Measurements from ENCODE around the gene STAG3. TPM values are rescaled to one million over a fixed set of nuclear protein-coding genes. Genes with fewer than 3 reads are reported as not detected.
A peak's percentile ranks its signal among the peaks of the same experiment; 100 is the strongest.
"Not testable (repeated sequence)": the region's sequence is repeated elsewhere in the genome, so short reads cannot be mapped to it uniquely, and the experiment has no call there.

Gene STAG3
- polyA plus RNA-seq, 1 donor: 15.6 TPM

- no peak for DNase-seq
- peaks cover 12% of the 10 kb centered on the region for H3K9me3 ChIP-seq (ENCODE audit: control insufficient read depth, low read depth, low read length)
- no CpG with 5 or more reads among the region's 5 CpGs for WGBS (ENCODE audit: insufficient coverage, low lambda C conversion rate)
- H3K36me3 ChIP-seq (ENCODE audit: control insufficient read depth, insufficient read depth, low read length): no peaks in the 10 kb centered on the region
- peaks cover 14% of the 10 kb centered on the region for H3K4me1 ChIP-seq (ENCODE audit: control insufficient read depth, insufficient read depth, low read length)
- no peak overlapping the region for H3K4me3 ChIP-seq (ENCODE audit: low read length)
- no peak overlapping the region for H3K27ac ChIP-seq (ENCODE audit: low read length)
- peaks cover 39% of the 10 kb centered on the region for H3K27me3 ChIP-seq (ENCODE audit: control insufficient read depth, insufficient read depth, low read length)
These were observed 3.1 kb upstream of the STAG3 start for GRCh38 chr7:100174582-100174981.

GRCh38 chr7:100175296-100175935 lies 2.3 kb upstream of the STAG3 start:
- H3K36me3 ChIP-seq (ENCODE audit: control insufficient read depth, insufficient read depth, low read length): no peaks in the 10 kb centered on the region
- peaks cover 14% of the 10 kb centered on the region for H3K4me1 ChIP-seq (ENCODE audit: control insufficient read depth, insufficient read depth, low read length)
- WGBS (ENCODE audit: insufficient coverage, low lambda C conversion rate): no CpG with 5 or more reads among the region's 14 CpGs
- peaks cover 12% of the 10 kb centered on the region for H3K9me3 ChIP-seq (ENCODE audit: control insufficient read depth, low read depth, low read length)
- H3K4me3 ChIP-seq (ENCODE audit: low read length): no peak overlapping the region
- peaks cover 33% of the 10 kb centered on the region for H3K27me3 ChIP-seq (ENCODE audit: control insufficient read depth, insufficient read depth, low read length)
- no peak overlapping the region for H3K27ac ChIP-seq (ENCODE audit: low read length)
- DNase-seq: no peak

- H3K4me1 ChIP-seq (ENCODE audit: control insufficient read depth, insufficient read depth, low read length): peaks cover 9% of the 10 kb centered on the region
- H3K4me3 ChIP-seq (ENCODE audit: low read length): peak overlapping the region; percentile 59
- no peaks in the 10 kb centered on the region for H3K36me3 ChIP-seq (ENCODE audit: control insufficient read depth, insufficient read depth, low read length)
- DNase-seq: no peak
- H3K27me3 ChIP-seq (ENCODE audit: control insufficient read depth, insufficient read depth, low read length): peaks cover 24% of the 10 kb centered on the region
- WGBS (ENCODE audit: insufficient coverage, low lambda C conversion rate): 35% methylated on average over 4 of the region's 14 CpGs
- peaks cover 10% of the 10 kb centered on the region for H3K9me3 ChIP-seq (ENCODE audit: control insufficient read depth, low read depth, low read length)
- no peak overlapping the region for H3K27ac ChIP-seq (ENCODE audit: low read length)
These were observed 1.3 kb upstream of the STAG3 start for GRCh38 chr7:100176096-100177044.

DNA sequence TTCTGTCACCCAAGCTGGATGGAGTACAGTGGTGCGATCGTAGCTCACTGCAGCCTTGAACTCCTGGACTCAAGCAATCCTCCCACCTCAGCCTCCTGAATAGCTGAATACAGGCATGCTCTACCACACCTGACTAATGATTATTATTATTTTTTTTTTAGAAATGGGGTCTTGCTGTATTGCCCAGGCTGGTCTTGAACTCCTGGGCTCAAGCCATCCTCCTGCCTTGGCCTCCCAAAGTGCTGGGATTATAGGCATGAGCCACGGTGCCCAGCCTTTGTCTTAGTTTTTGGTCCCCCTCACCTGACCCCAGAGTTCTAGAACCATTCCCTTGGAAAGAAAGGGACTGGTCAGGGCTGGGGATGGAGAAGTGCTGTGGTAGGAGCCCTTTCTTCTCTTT lies 2.4 kb downstream of the STAG3 start:
- WGBS (ENCODE audit: insufficient coverage, low lambda C conversion rate): no CpG with 5 or more reads among the region's 3 CpGs
- H3K4me3 ChIP-seq (ENCODE audit: low read length); H3K9me3 ChIP-seq (ENCODE audit: control insufficient read depth, low read depth, low read length); DNase-seq; H3K4me1 ChIP-seq (ENCODE audit: control insufficient read depth, insufficient read depth, low read length); H3K27ac ChIP-seq (ENCODE audit: low read length); H3K36me3 ChIP-seq (ENCODE audit: control insufficient read depth, insufficient read depth, low read length): not testable (repeated sequence)
- peaks cover 17% of the 10 kb centered on the region for H3K27me3 ChIP-seq (ENCODE audit: control insufficient read depth, insufficient read depth, low read length)

DNA sequence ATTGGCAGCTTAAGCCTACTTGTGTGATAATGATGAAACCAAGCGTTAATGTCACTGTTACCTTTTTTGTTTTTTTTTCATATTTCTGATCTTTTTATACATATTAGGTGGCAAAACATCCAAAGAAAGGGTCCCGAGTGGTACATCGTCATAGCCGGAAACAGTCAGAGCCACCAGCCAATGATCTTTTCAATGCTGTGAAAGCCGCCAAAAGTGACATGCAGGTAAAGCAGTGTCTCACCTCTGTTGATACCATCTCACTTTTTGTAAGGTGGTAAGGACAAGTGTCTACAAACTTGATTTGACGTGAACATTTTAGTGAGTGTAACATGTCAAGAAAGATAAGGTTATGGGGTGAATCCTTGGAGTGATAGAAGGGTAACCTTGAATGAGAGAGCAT lies 4.9 kb downstream of the STAG3 start:
- not testable (repeated sequence) for H3K4me1 ChIP-seq (ENCODE audit: control insufficient read depth, insufficient read depth, low read length); H3K9me3 ChIP-seq (ENCODE audit: control insufficient read depth, low read depth, low read length); H3K4me3 ChIP-seq (ENCODE audit: low read length); H3K27ac ChIP-seq (ENCODE audit: low read length); H3K36me3 ChIP-seq (ENCODE audit: control insufficient read depth, insufficient read depth, low read length); DNase-seq
- peaks cover 12% of the 10 kb centered on the region for H3K27me3 ChIP-seq (ENCODE audit: control insufficient read depth, insufficient read depth, low read length)
- WGBS (ENCODE audit: insufficient coverage, low lambda C conversion rate): 80% methylated on average over 1 of the region's 6 CpGs

- no CpG with 5 or more reads among the region's 6 CpGs for WGBS (ENCODE audit: insufficient coverage, low lambda C conversion rate)
- not testable (repeated sequence) for H3K4me1 ChIP-seq (ENCODE audit: control insufficient read depth, insufficient read depth, low read length); H3K27me3 ChIP-seq (ENCODE audit: control insufficient read depth, insufficient read depth, low read length); DNase-seq; H3K27ac ChIP-seq (ENCODE audit: low read length); H3K9me3 ChIP-seq (ENCODE audit: control insufficient read depth, low read depth, low read length); H3K36me3 ChIP-seq (ENCODE audit: control insufficient read depth, insufficient read depth, low read length); H3K4me3 ChIP-seq (ENCODE audit: low read length)
These were observed 5.4 kb downstream of the STAG3 start for GRCh38 chr7:100183090-100183489.

- no CpG with 5 or more reads among the region's 2 CpGs for WGBS (ENCODE audit: insufficient coverage, low lambda C conversion rate)
- no peak for DNase-seq
- Histone ChIP-seq H3K4me1 (ENCODE audit: control insufficient read depth, insufficient read depth, low read length) (no peaks in the 10 kb centered on the region), H3K36me3 (ENCODE audit: control insufficient read depth, insufficient read depth, low read length) (no peaks in the 10 kb centered on the region), H3K27me3 (ENCODE audit: control insufficient read depth, insufficient read depth, low read length) (no peaks in the 10 kb centered on the region), H3K4me3 (ENCODE audit: low read length) (no peak overlapping the region), H3K27ac (ENCODE audit: low read length) (no peak overlapping the region), H3K9me3 (ENCODE audit: control insufficient read depth, low read depth, low read length) (no peaks in the 10 kb centered on the region)
These were observed 8.0 kb downstream of the STAG3 start for GRCh38 chr7:100185726-100186125.

DNA sequence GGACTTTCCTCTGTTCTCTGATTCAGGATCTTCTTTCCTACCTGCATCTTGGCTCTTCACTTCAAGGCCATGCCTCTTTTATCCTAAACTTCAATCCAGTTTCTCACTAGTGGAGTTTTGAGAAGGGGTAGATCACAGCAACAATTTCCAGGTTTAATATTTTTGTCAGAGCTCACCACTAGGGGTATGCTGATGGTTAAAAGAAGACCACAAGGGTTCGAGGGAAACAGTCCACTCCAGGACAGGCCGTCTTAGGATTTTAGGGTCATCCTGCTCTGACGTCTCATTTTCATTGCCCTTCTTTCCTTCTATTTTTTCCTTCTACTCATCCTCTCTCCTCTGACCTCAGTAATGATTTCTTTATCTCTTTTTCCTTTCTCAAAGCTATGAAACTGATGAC lies 11.3 kb downstream of the STAG3 start:
- Histone ChIP-seq H3K27ac (ENCODE audit: low read length) (no peak overlapping the region), H3K27me3 (ENCODE audit: control insufficient read depth, insufficient read depth, low read length) (no peaks in the 10 kb centered on the region), H3K36me3 (ENCODE audit: control insufficient read depth, insufficient read depth, low read length) (no peaks in the 10 kb centered on the region), H3K9me3 (ENCODE audit: control insufficient read depth, low read depth, low read length) (no peaks in the 10 kb centered on the region), H3K4me3 (ENCODE audit: low read length) (no peak overlapping the region), H3K4me1 (ENCODE audit: control insufficient read depth, insufficient read depth, low read length) (no peaks in the 10 kb centered on the region)
- no peak for DNase-seq
- WGBS (ENCODE audit: insufficient coverage, low lambda C conversion rate): no CpG with 5 or more reads among the region's 3 CpGs

DNA sequence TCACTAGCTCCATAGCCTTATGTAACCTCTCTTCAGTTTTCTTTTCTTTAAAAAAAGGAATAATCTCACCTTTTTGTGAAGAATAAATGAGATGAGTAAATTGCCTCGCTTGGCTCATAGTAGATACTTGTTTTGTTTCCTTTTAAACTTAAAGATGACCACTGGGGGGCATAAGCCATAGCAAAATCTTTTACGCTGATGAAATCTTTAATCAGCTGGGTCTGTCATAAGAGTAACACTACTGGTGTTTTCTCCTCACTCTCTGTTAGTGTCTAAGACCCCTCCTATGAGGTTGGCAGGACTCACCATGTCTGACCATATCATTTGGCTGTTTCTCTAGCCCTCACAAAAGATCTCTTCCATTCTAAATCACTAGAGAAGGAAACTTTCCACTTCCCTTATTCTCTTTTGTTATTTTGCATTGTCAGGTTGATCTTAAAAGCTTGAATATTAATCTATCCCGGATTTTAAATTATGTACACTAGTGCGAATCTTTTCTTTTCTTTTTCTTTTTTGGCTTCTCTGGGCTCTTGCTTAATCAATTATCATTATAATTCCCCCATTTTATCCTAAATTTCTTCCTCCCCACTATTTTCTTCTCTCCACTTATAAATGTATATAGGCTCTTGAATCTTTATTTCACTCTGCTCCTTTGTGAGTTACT lies 12.5 kb downstream of the STAG3 start:
- Histone ChIP-seq H3K4me1 (ENCODE audit: control insufficient read depth, insufficient read depth, low read length) (no peaks in the 10 kb centered on the region), H3K4me3 (ENCODE audit: low read length) (no peak overlapping the region), H3K36me3 (ENCODE audit: control insufficient read depth, insufficient read depth, low read length) (no peaks in the 10 kb centered on the region), H3K27ac (ENCODE audit: low read length) (no peak overlapping the region), H3K27me3 (ENCODE audit: control insufficient read depth, insufficient read depth, low read length) (no peaks in the 10 kb centered on the region), H3K9me3 (ENCODE audit: control insufficient read depth, low read depth, low read length) (no peaks in the 10 kb centered on the region)
- 93% methylated on average over 2 of the region's 4 CpGs for WGBS (ENCODE audit: insufficient coverage, low lambda C conversion rate)
- no peak for DNase-seq

- Histone ChIP-seq H3K27ac (ENCODE audit: low read length) (no peak overlapping the region), H3K4me1 (ENCODE audit: control insufficient read depth, insufficient read depth, low read length) (no peaks in the 10 kb centered on the region), H3K27me3 (ENCODE audit: control insufficient read depth, insufficient read depth, low read length) (no peaks in the 10 kb centered on the region), H3K9me3 (ENCODE audit: control insufficient read depth, low read depth, low read length) (no peaks in the 10 kb centered on the region), H3K36me3 (ENCODE audit: control insufficient read depth, insufficient read depth, low read length) (no peaks in the 10 kb centered on the region), H3K4me3 (ENCODE audit: low read length) (no peak overlapping the region)
- DNase-seq: no peak
- WGBS (ENCODE audit: insufficient coverage, low lambda C conversion rate): 50% methylated on average over 2 of the region's 2 CpGs
These were observed 14.1 kb downstream of the STAG3 start for GRCh38 chr7:100191775-100192174.
